Panc1 (cell line): ENCODE results near the gene HSP90B1. TPM values are rescaled to one million over a fixed set of nuclear protein-coding genes. Genes with fewer than 3 reads are reported as not detected.

ENCODE experiments used
- ATAC-seq: fragments of 200-7000 bp; cut with Tn5 transposase; 2 replicates; pipeline ENCODE4 v1.9.1; 2020; ENCODE audit warnings: mild to moderate bottlenecking, moderate library complexity
- BruUV-seq: library from RNA; stranded (reverse); fragments of 400-500 nt; replicated peaks from 2 replicates; lab custom pipeline; 2021; lab: Mats Ljungman, UMichigan
- CTCF ChIA-PET: fragments of 300-600 bp; sonication (Branson Sonifier 250); formaldehyde crosslinking; loops from one replicate; lab custom pipeline; 2022; ENCODE audit warnings: antibody characterized with exemption; lab: Charles Lee
- POLR2A ChIA-PET: fragments of 300-600 bp; sonication (Branson Sonifier 250); formaldehyde crosslinking; loops from one replicate; lab custom pipeline; 2022; ENCODE audit warnings: antibody characterized with exemption; lab: Charles Lee
- DNase-seq: peaks from one replicate; pipeline ENCODE4 v3.0.0-alpha.2; 2010; ENCODE audit warnings: low read depth, low spot score
- H3K27ac ChIP-seq: 2 replicates; pipeline ENCODE4 v1.5.1; 2011; ENCODE audit warnings: mild to moderate bottlenecking, low read length, inconsistent platforms
- H3K27me3 ChIP-seq: fragments of 200-500 bp; sonication (Bioruptor generic); 2 replicates; pipeline ENCODE4 v1.6.0; 2014; ENCODE audit warnings: low read length, inconsistent platforms; ENCODE audit not compliant: control insufficient read depth, insufficient read depth
- H3K36me3 ChIP-seq: fragments of 200-500 bp; sonication (Bioruptor generic); 2 replicates; pipeline ENCODE4 v1.5.1; 2014; ENCODE audit warnings: inconsistent platforms, mild to moderate bottlenecking, low read length, moderate library complexity; ENCODE audit not compliant: control insufficient read depth, insufficient read depth
- H3K4me1 ChIP-seq: 2 replicates; pipeline ENCODE4 v1.5.1; 2011; ENCODE audit warnings: inconsistent platforms, mild to moderate bottlenecking, low read length, moderate library complexity; ENCODE audit not compliant: control insufficient read depth, insufficient read depth
- H3K4me3 ChIP-seq, 2 experiments: 2 replicates each; pipeline ENCODE4 v1.5.1; 2011 to 2012; ENCODE audit warnings: low read depth in 2 of 2, low read length in 2 of 2, mild to moderate bottlenecking in 2 of 2, inconsistent platforms in 1 of 2, moderate library complexity in 1 of 2
- H3K9me3 ChIP-seq: fragments of 200-500 bp; sonication (Bioruptor generic); 2 replicates; pipeline ENCODE4 v1.5.1; 2014; ENCODE audit warnings: low read depth, mild to moderate bottlenecking, inconsistent platforms, low read length, moderate library complexity; ENCODE audit not compliant: control insufficient read depth, insufficient read depth
- CTCF ChIP-seq: fragments of 450-650 bp; IDR thresholded peaks from 2 replicates; pipeline ENCODE4 v1.5.1; 2017; ENCODE audit warnings: mild to moderate bottlenecking
- POLR2AphosphoS5 ChIP-seq: IDR thresholded peaks from 2 replicates; pipeline ENCODE4 v1.6.1; 2012; ENCODE audit warnings: mild to moderate bottlenecking, low read depth, low read length, moderate library complexity
- REST ChIP-seq, 2 experiments: IDR thresholded peaks; 2 replicates each; pipeline ENCODE4 v1.6.1; 2011 to 2012; ENCODE audit warnings: low read depth in 2 of 2, control low read depth in 1 of 2, low read length in 1 of 2, mild to moderate bottlenecking in 1 of 2, moderate library complexity in 1 of 2; ENCODE audit not compliant: insufficient read depth in 1 of 2
- SIN3A ChIP-seq: IDR thresholded peaks from 2 replicates; pipeline ENCODE4 v1.6.1; 2012; ENCODE audit warnings: low read depth, mild to moderate bottlenecking, low read length, moderate library complexity, borderline replicate concordance; ENCODE audit not compliant: insufficient read depth
- TCF7L2 ChIP-seq: IDR thresholded peaks from 2 replicates; pipeline ENCODE4 v1.6.1; 2011; ENCODE audit warnings: mild to moderate bottlenecking, low read depth, low read length, inconsistent platforms
- in situ Hi-C: cut with HindIII; loops from 2 replicates; pipeline ENCODE4 v1.10.0; 2016; ENCODE audit warnings: low sequenced_read_pairs, low pct_unique_long_range_greater_than_20kb
- intact Hi-C: fragments of 100-400 bp; cut with micrococcal nuclease; formaldehyde crosslinking; loops from one replicate; pipeline ENCODE4 v1.10.0; 2022; ENCODE audit not compliant: unreplicated experiment
- total RNA-seq: library from RNA; stranded (reverse); gene quantifications from one replicate; pipeline ENCODE4 v1.2.1, GENCODE V29; 2021; ENCODE audit not compliant: unreplicated experiment

HSP90B1 gene
- total RNA-seq, 1 experiment from 2014 or later: 503 TPM

GRCh38 chr12:103965590-103966504, 35.6 kb downstream of the HSP90B1 start, which contains the start of gene TDG:
TSS of gene TDG (plus strand) at chr12:103965872. CDS start at chr12:103966038, 166 bp downstream.
- no peak for TF ChIP-seq CTCF
- peak; percentile 82; the same call in 1 of the 2 replicates for TF ChIP-seq SIN3A
- 0 out of 2 replicates have a peak, but pooled peaks have one; percentile 49 for TF ChIP-seq TCF7L2
- no peak for TF ChIP-seq REST (IDR thresholded peaks at IDR 0.05; ENCODE audit: insufficient read depth in 1 of 2, low read depth in 2 of 2, low read length in 1 of 2)
- peak; percentile 97 for TF ChIP-seq POLR2AphosphoS5
- BruUV-seq: no TSS peak
- Histone ChIP-seq H3K36me3 (peaks cover 7% of the 10 kb centered on the region), H3K9me3 (no peaks in the 10 kb centered on the region), H3K27ac (peak within 1 kb of the TSS; percentile 99), H3K4me1 (peaks cover 21% of the 10 kb centered on the region), H3K27me3 (no peaks in the 10 kb centered on the region), H3K4me3 (peak within 1 kb of the TSS; percentile 93 to 96)
- POLR2A ChIA-PET: interaction anchor here (1.1 to 1.2 kb wide), 2 partner anchors 9 to 36 kb away, joined by 3 to 5 read pairs; a partner anchor contains a TSS
- peak; percentile 98 for ATAC-seq
- in situ Hi-C loops: no loop called here
- intact Hi-C loops: no loop called here
- CTCF ChIA-PET: interaction anchor here (0.6 kb wide), 1 partner anchor 119 kb away, joined by 3 read pairs; no protein-coding TSS in a partner anchor
- peak; percentile 79 for DNase-seq

- Histone ChIP-seq H3K36me3 (peaks cover 7% of the 10 kb centered on the region), H3K4me1 (peaks cover 21% of the 10 kb centered on the region), H3K9me3 (no peaks in the 10 kb centered on the region), H3K27ac (peak overlapping the region; percentile 99), H3K27me3 (no peaks in the 10 kb centered on the region), H3K4me3 (peak overlapping the region; percentile 93 to 96)
- BruUV-seq: TSS peak; percentile 78
- intact Hi-C loops: no loop called here
- POLR2A ChIA-PET: no interaction called here
- CTCF ChIA-PET: no interaction called here
- DNase-seq (no peak), ATAC-seq (no peak)
- TF ChIP-seq REST (IDR thresholded peaks at IDR 0.05; ENCODE audit: insufficient read depth in 1 of 2, low read depth in 2 of 2, low read length in 1 of 2) (no peak), CTCF (no peak), POLR2AphosphoS5 (no peak)
- in situ Hi-C loops: no loop called here
Observed at GRCh38 chr12:103966736-103967135, 36.5 kb downstream of the HSP90B1 start.
